Cardiac fibroblast (primary cell): Measurements from ENCODE around the gene NCOA1.
A peak's percentile ranks its signal among the peaks of the same experiment; 100 is the strongest.

Experiments
- DNase-seq, 2 donors: peaks; one replicate each; pipeline versions ENCODE4 v3.0.0 to v3.0.0-alpha.2; 2010; ENCODE audit warnings: low read depth in 2 of 2
- H3K4me3 ChIP-seq, 2 donors: replicated peaks in 1 of 2; 1 replicate in 1 of 2; 2 replicates in 1 of 2; pipeline ENCODE4 v1.5.1; 2011; ENCODE audit warnings: low read depth in 2 of 2, low read length in 2 of 2, mild to moderate bottlenecking in 2 of 2, moderate library complexity in 1 of 2
- TF ChIP-seq, protein P1 (sequence below): IDR thresholded peaks from one replicate; pipeline ENCODE4 v1.5.1; 2011; ENCODE audit warnings: low read depth, mild to moderate bottlenecking, low read length, inconsistent platforms

Gene NCOA1

DNA sequence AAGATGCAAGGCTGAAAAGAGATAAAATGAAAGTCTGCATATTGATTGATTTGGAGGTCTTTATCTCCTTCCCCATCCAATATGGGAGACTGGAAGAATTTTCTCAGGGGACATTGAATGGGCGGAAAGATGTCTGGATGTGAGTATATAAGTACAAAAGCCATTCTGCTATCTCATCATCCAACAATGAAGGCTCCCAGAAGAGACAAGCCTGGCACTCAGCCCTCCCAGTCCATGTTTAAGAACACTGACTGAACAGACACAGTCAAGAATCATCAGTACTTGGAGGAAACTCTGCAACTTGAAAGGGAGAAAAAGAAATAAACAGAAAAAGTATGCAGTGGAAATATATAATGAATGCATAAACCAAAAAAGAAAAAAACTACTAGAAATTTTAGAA is 221.2 kb downstream of the NCOA1 start:
- no peak for DNase-seq
- TF ChIP-seq, protein P1, sequence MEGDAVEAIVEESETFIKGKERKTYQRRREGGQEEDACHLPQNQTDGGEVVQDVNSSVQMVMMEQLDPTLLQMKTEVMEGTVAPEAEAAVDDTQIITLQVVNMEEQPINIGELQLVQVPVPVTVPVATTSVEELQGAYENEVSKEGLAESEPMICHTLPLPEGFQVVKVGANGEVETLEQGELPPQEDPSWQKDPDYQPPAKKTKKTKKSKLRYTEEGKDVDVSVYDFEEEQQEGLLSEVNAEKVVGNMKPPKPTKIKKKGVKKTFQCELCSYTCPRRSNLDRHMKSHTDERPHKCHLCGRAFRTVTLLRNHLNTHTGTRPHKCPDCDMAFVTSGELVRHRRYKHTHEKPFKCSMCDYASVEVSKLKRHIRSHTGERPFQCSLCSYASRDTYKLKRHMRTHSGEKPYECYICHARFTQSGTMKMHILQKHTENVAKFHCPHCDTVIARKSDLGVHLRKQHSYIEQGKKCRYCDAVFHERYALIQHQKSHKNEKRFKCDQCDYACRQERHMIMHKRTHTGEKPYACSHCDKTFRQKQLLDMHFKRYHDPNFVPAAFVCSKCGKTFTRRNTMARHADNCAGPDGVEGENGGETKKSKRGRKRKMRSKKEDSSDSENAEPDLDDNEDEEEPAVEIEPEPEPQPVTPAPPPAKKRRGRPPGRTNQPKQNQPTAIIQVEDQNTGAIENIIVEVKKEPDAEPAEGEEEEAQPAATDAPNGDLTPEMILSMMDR: no peak

GRCh38 chr2:24717263-24717951 is 226.4 kb downstream of the NCOA1 start:
- H3K4me3 ChIP-seq: no peak overlapping the region
- no peak for DNase-seq
- TF ChIP-seq, protein P1: no peak

More for the DNA sequence above, 221.2 kb downstream of the NCOA1 start:
- no peak overlapping the region for H3K4me3 ChIP-seq

DNA sequence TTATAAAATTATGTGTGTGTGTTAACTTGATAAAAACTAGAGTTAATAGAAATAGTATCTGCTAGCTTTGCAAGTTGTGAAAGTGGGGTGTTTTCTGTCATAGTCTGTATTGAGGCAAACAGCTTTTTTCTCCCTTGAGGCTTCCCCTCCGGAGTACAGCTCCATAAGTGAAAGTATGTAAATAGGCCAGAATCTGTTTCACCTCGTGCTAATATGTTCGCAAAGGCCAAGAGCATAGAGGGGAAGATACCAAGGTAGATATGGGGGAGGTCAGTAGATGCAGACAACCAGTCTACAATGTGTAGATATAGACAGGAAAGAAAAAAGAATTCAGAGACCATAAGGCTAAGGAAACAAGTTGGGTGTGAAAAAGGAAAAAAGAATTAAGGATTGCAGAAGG is 229.3 kb downstream of the NCOA1 start:
- TF ChIP-seq, protein P1: no peak
- no peak for DNase-seq
- no peak overlapping the region for H3K4me3 ChIP-seq

DNA sequence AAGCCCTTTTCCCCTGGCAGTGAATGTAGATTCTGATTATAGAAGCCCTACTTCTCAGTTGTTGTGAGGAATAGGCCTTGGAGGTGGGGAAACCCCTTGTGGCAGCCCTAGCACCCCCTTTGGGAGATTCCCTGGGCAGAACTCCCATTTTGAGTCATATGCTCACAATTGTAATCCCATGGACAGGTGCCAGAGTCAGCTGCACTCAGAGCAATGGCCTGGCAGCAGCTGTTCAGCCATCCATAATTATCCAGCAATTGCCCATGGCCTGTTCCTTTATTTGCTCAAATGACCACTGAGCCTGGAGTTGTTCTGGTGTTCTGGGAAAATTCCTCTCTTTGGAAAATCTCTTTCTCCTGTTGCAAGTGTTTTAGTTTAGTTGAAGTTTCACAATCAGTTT is 230.4 kb downstream of the NCOA1 start:
- TF ChIP-seq, protein P1: no peak
- DNase-seq: peak; percentile 92 to 95
- H3K4me3 ChIP-seq: no peak overlapping the region

- DNase-seq: peak in 1 of 2 donors; percentile 34
- TF ChIP-seq, protein P1: no peak
- H3K4me3 ChIP-seq: no peak overlapping the region
Observed at GRCh38 chr2:24722141-24722790, 231.2 kb downstream of the NCOA1 start.

- TF ChIP-seq, protein P1: no peak
- no peak overlapping the region for H3K4me3 ChIP-seq
- DNase-seq: no peak
Observed at GRCh38 chr2:24723191-24723590, 232.1 kb downstream of the NCOA1 start.
